DMS153 treated with DMSO at 0.1 percent for 48 hours (cell line): ENCODE results near the gene CYP27A1.

Experiments used
- DNase-seq: peaks from one replicate; lab custom pipeline; 2025; ENCODE audit not compliant: unreplicated experiment; lab: John Stamatoyannopoulos, UW

The CYP27A1 gene

GRCh38 chr2:218781691-218782527 is at the start of gene CYP27A1:
CYP27A1 (plus strand) TSS chr2:218782147; CDS start chr2:218782183, 36 bp downstream.
- no peak for DNase-seq

GRCh38 chr2:218732761-218733158 is 49.2 kb upstream of the CYP27A1 start:
- DNase-seq, result no peak

GRCh38 chr2:218733171-218734021 is 48.6 kb upstream of the CYP27A1 start:
- no peak for DNase-seq

GRCh38 chr2:218734190-218734975 is 47.6 kb upstream of the CYP27A1 start:
- no peak for DNase-seq

GRCh38 chr2:218736531-218736930 is 45.4 kb upstream of the CYP27A1 start:
- DNase-seq, result no peak

GRCh38 chr2:218743068-218743467 is 38.9 kb upstream of the CYP27A1 start:
- DNase-seq, result no peak

GRCh38 chr2:218744615-218745014 is 37.3 kb upstream of the CYP27A1 start:
- DNase-seq, result no peak

GRCh38 chr2:218745160-218745558 is 36.8 kb upstream of the CYP27A1 start:
- no peak for DNase-seq

- DNase-seq, result no peak
Measured at GRCh38 chr2:218745559-218746469, 36.1 kb upstream of the CYP27A1 start.

- DNase-seq, result no peak
Measured at GRCh38 chr2:218746470-218746795, 35.5 kb upstream of the CYP27A1 start.

GRCh38 chr2:218746960-218747359 is 35.0 kb upstream of the CYP27A1 start:
- DNase-seq, result no peak

GRCh38 chr2:218748741-218749441 is 33.1 kb upstream of the CYP27A1 start:
- no peak for DNase-seq

- DNase-seq, result no peak
Measured at GRCh38 chr2:218754201-218754600, 27.7 kb upstream of the CYP27A1 start.

GRCh38 chr2:218754781-218755180 is 27.2 kb upstream of the CYP27A1 start:
- no peak for DNase-seq

GRCh38 chr2:218755198-218755566 is 26.8 kb upstream of the CYP27A1 start:
- DNase-seq, result no peak

- DNase-seq, result no peak
Measured at GRCh38 chr2:218755567-218756404, 26.2 kb upstream of the CYP27A1 start.

- DNase-seq, result no peak
Measured at GRCh38 chr2:218756599-218757377, 25.2 kb upstream of the CYP27A1 start.

- DNase-seq, result no peak
Measured at GRCh38 chr2:218761795-218762194, 20.2 kb upstream of the CYP27A1 start.
